Body of pancreas (tissue), 4 donors: ENCODE measurements around the gene BCAT1.

Source experiments
- POLR2A ChIP-seq, 3 donors: fragments of 450-650 bp; IDR thresholded peaks; one replicate each; pipeline ENCODE4 v1.6.1; 2016; ENCODE audit warnings: antibody characterized with exemption in 3 of 3, mild to moderate bottlenecking in 2 of 3
- TF ChIP-seq, protein P1 (sequence below), 7 experiments: fragments of 450-650 bp in 4 of 7; fragments of 200-600 bp in 3 of 7; sonication (generic) in 3 of 7; IDR thresholded peaks; one replicate each; pipeline ENCODE4 v1.5.1; 2016 to 2019; ENCODE audit warnings: antibody characterized with exemption in 7 of 7

DNA sequence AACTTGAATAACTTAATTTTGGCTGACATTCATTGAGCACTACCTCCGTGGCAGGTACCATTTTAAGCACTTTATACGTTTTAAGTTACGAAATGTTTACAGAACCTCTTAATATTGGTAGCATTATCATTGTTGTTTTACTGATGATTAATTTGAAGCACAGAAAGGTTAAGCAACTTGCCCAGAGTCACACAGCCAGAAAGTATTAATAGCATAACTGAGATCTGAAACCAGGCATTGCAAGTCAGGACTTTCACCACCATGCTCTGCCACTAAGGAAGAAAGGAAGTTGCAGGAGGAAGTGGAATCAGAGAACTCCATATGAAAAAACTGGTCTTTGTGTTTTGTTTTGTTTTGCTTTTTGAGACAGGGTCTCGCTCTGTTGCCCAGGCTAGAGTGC lies 28.2 kb upstream of the BCAT1 start:
- TF ChIP-seq, protein P1, sequence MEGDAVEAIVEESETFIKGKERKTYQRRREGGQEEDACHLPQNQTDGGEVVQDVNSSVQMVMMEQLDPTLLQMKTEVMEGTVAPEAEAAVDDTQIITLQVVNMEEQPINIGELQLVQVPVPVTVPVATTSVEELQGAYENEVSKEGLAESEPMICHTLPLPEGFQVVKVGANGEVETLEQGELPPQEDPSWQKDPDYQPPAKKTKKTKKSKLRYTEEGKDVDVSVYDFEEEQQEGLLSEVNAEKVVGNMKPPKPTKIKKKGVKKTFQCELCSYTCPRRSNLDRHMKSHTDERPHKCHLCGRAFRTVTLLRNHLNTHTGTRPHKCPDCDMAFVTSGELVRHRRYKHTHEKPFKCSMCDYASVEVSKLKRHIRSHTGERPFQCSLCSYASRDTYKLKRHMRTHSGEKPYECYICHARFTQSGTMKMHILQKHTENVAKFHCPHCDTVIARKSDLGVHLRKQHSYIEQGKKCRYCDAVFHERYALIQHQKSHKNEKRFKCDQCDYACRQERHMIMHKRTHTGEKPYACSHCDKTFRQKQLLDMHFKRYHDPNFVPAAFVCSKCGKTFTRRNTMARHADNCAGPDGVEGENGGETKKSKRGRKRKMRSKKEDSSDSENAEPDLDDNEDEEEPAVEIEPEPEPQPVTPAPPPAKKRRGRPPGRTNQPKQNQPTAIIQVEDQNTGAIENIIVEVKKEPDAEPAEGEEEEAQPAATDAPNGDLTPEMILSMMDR (IDR thresholded peaks at IDR 0.05), result no peak
- TF ChIP-seq POLR2A (IDR thresholded peaks at IDR 0.05), result no peak
